GM18868 (cell line): ENCODE measurements around the gene SEMA5B.

ENCODE experiments used
- ATAC-seq: cut with Tn5 transposase; IDR thresholded peaks from one replicate; pipeline ENCODE4 v1.9.1; 2021; ENCODE audit warnings: mild to moderate bottlenecking, moderate library complexity; ENCODE audit not compliant: unreplicated experiment

Gene SEMA5B

GRCh38 chr3:123025642-123026521, 1.7 kb downstream of the SEMA5B start:
- ATAC-seq = no peak

- ATAC-seq = no peak
Observed at GRCh38 chr3:123024056-123024455, 3.5 kb downstream of the SEMA5B start.

GRCh38 chr3:123021996-123022510, 5.5 kb downstream of the SEMA5B start:
- ATAC-seq = no peak

GRCh38 chr3:123021388-123021787, 6.2 kb downstream of the SEMA5B start:
- no peak for ATAC-seq

GRCh38 chr3:123020709-123021108, 6.9 kb downstream of the SEMA5B start:
- no peak for ATAC-seq

- ATAC-seq = no peak
Observed at GRCh38 chr3:123019591-123019990, 8.0 kb downstream of the SEMA5B start.

- ATAC-seq = no peak
Observed at GRCh38 chr3:123019161-123019560, 8.4 kb downstream of the SEMA5B start.

GRCh38 chr3:123018683-123019082, 8.9 kb downstream of the SEMA5B start:
- ATAC-seq = no peak

- no peak for ATAC-seq
Observed at GRCh38 chr3:123015596-123015995, 12.0 kb downstream of the SEMA5B start.

- no peak for ATAC-seq
Observed at GRCh38 chr3:123013876-123014275, 13.7 kb downstream of the SEMA5B start.

- ATAC-seq = no peak
Observed at GRCh38 chr3:123012652-123013051, 14.9 kb downstream of the SEMA5B start.

- ATAC-seq = no peak
Observed at GRCh38 chr3:123011447-123011846, 16.1 kb downstream of the SEMA5B start.

GRCh38 chr3:123008840-123009239, 18.7 kb downstream of the SEMA5B start:
- no peak for ATAC-seq

GRCh38 chr3:123006609-123007008, 21.0 kb downstream of the SEMA5B start:
- no peak for ATAC-seq

- no peak for ATAC-seq
Observed at GRCh38 chr3:123005291-123005690, 22.3 kb downstream of the SEMA5B start.

GRCh38 chr3:123004201-123004918, 23.2 kb downstream of the SEMA5B start:
- ATAC-seq = no peak

GRCh38 chr3:123002749-123003497, 24.6 kb downstream of the SEMA5B start:
- ATAC-seq = no peak

GRCh38 chr3:123002100-123002748, 25.3 kb downstream of the SEMA5B start:
- no peak for ATAC-seq

GRCh38 chr3:122998856-122999255, 28.7 kb downstream of the SEMA5B start:
- no peak for ATAC-seq

- no peak for ATAC-seq
Observed at GRCh38 chr3:122998206-122998605, 29.4 kb downstream of the SEMA5B start.
